HEK293 (cell line): ENCODE measurements around the gene MIF.
A peak's percentile ranks its signal among the peaks of the same experiment; 100 is the strongest.

Experiments
- KLF7 ChIP-seq: fragments of 450-650 bp; formaldehyde crosslinking; IDR thresholded peaks from 2 replicates; pipeline ENCODE4 v1.5.1; 2016; ENCODE audit warnings: missing biosample characterization, missing genetic modification characterization, borderline replicate concordance
- KLF8 ChIP-seq: fragments of 450-650 bp; formaldehyde crosslinking; IDR thresholded peaks from 2 replicates; pipeline ENCODE4 v1.5.1; 2016; ENCODE audit warnings: missing biosample characterization, missing genetic modification characterization
- KLF9 ChIP-seq: fragments of 450-650 bp; formaldehyde crosslinking; IDR thresholded peaks from 2 replicates; pipeline ENCODE4 v1.5.1; 2016; ENCODE audit warnings: missing biosample characterization, missing genetic modification characterization, low read depth
- MZF1 ChIP-seq: fragments of 450-650 bp; formaldehyde crosslinking; IDR thresholded peaks from 2 replicates; pipeline ENCODE4 v1.5.1; 2017; ENCODE audit warnings: missing biosample characterization, missing genetic modification characterization, borderline replicate concordance
- PRDM1 ChIP-seq: fragments of 450-650 bp; formaldehyde crosslinking; IDR thresholded peaks from 2 replicates; pipeline ENCODE4; 2016; ENCODE audit warnings: missing biosample characterization, missing genetic modification characterization
- SALL2 ChIP-seq: fragments of 450-650 bp; formaldehyde crosslinking; IDR thresholded peaks from 2 replicates; pipeline ENCODE4 v1.5.0; 2017; ENCODE audit warnings: missing biosample characterization, mild to moderate bottlenecking, missing genetic modification characterization, borderline replicate concordance
- ZBTB17 ChIP-seq: fragments of 450-650 bp; formaldehyde crosslinking; IDR thresholded peaks from 2 replicates; pipeline ENCODE4 v1.5.1; 2016; ENCODE audit warnings: missing biosample characterization, missing genetic modification characterization
- ZBTB48 ChIP-seq: fragments of 450-650 bp; formaldehyde crosslinking; IDR thresholded peaks from 2 replicates; pipeline ENCODE4 v1.5.1; 2016; ENCODE audit warnings: missing biosample characterization, missing genetic modification characterization
- ZFP37 ChIP-seq: fragments of 450-650 bp; formaldehyde crosslinking; IDR thresholded peaks from 2 replicates; pipeline ENCODE4 v1.5.1; 2016; ENCODE audit warnings: missing biosample characterization, missing genetic modification characterization
- ZFP69B ChIP-seq: fragments of 450-650 bp; formaldehyde crosslinking; IDR thresholded peaks from 2 replicates; pipeline ENCODE4 v1.5.1; 2016; ENCODE audit warnings: missing biosample characterization, missing genetic modification characterization
- ZNF175 ChIP-seq: fragments of 450-650 bp; formaldehyde crosslinking; IDR thresholded peaks from 2 replicates; pipeline ENCODE4 v1.5.1; 2016; ENCODE audit warnings: missing biosample characterization, missing genetic modification characterization
- ZNF2 ChIP-seq: fragments of 450-650 bp; formaldehyde crosslinking; IDR thresholded peaks from 2 replicates; pipeline ENCODE4 v1.5.1; 2016; ENCODE audit warnings: missing biosample characterization, missing genetic modification characterization
- ZNF280C ChIP-seq: fragments of 450-650 bp; formaldehyde crosslinking; IDR thresholded peaks from 2 replicates; pipeline ENCODE4 v1.5.1; 2016; ENCODE audit warnings: missing biosample characterization, missing genetic modification characterization
- ZNF280D ChIP-seq: fragments of 450-650 bp; formaldehyde crosslinking; IDR thresholded peaks from 2 replicates; pipeline ENCODE4 v1.5.1; 2016; ENCODE audit warnings: missing biosample characterization, missing genetic modification characterization
- ZNF366 ChIP-seq: fragments of 450-650 bp; formaldehyde crosslinking; conservative IDR thresholded peaks from 2 replicates; pipeline ENCODE4 v1.5.1; 2016; ENCODE audit warnings: missing biosample characterization, missing genetic modification characterization
- ZNF423 ChIP-seq: fragments of 450-650 bp; formaldehyde crosslinking; IDR thresholded peaks from 2 replicates; pipeline ENCODE4 v1.5.1; 2016; ENCODE audit warnings: missing biosample characterization, missing genetic modification characterization
- ZNF514 ChIP-seq: fragments of 450-650 bp; formaldehyde crosslinking; IDR thresholded peaks from 2 replicates; pipeline ENCODE4 v1.5.1; 2016; ENCODE audit warnings: missing biosample characterization, missing genetic modification characterization
- ZNF530 ChIP-seq: fragments of 450-650 bp; formaldehyde crosslinking; IDR thresholded peaks from 2 replicates; pipeline ENCODE4 v1.5.1; 2016; ENCODE audit warnings: low read depth, missing biosample characterization, missing genetic modification characterization
- ZNF600 ChIP-seq: fragments of 450-650 bp; formaldehyde crosslinking; IDR thresholded peaks from 2 replicates; pipeline ENCODE4 v1.5.1; 2016; ENCODE audit warnings: missing biosample characterization, missing genetic modification characterization
- ZNF629 ChIP-seq: fragments of 450-650 bp; formaldehyde crosslinking; IDR thresholded peaks from 2 replicates; pipeline ENCODE4 v1.5.1; 2017; ENCODE audit warnings: missing biosample characterization, missing genetic modification characterization
- ZNF654 ChIP-seq: fragments of 450-650 bp; formaldehyde crosslinking; IDR thresholded peaks from 2 replicates; pipeline ENCODE4 v1.5.1; 2016; ENCODE audit warnings: low read depth, missing biosample characterization, missing genetic modification characterization
- ZNF664 ChIP-seq: fragments of 450-650 bp; formaldehyde crosslinking; IDR thresholded peaks from 2 replicates; pipeline ENCODE4 v1.5.1; 2016; ENCODE audit warnings: missing biosample characterization, missing genetic modification characterization
- ZNF785 ChIP-seq: fragments of 450-650 bp; formaldehyde crosslinking; IDR thresholded peaks from 2 replicates; pipeline ENCODE4 v1.5.1; 2016; ENCODE audit warnings: missing biosample characterization, missing genetic modification characterization
- ZNF830 ChIP-seq: fragments of 450-650 bp; IDR thresholded peaks from 2 replicates; pipeline ENCODE4 v1.5.0; 2018; ENCODE audit warnings: missing biosample characterization, missing genetic modification characterization, low read depth, mild to moderate bottlenecking, moderate library complexity
- ZSCAN16 ChIP-seq: fragments of 450-650 bp; formaldehyde crosslinking; IDR thresholded peaks from 2 replicates; pipeline ENCODE4 v1.5.1; 2016; ENCODE audit warnings: missing biosample characterization, missing genetic modification characterization
- TF ChIP-seq, protein P1 (sequence below): fragments of 450-650 bp; formaldehyde crosslinking; IDR thresholded peaks from 2 replicates; pipeline ENCODE4 v1.5.0; 2017; ENCODE audit warnings: missing biosample characterization, missing genetic modification characterization, borderline replicate concordance
- TF ChIP-seq, protein P2 (sequence below): fragments of 450-650 bp; formaldehyde crosslinking; IDR thresholded peaks from 2 replicates; pipeline ENCODE4 v1.5.1; 2016; ENCODE audit warnings: missing biosample characterization, missing genetic modification characterization, borderline replicate concordance
- TF ChIP-seq, protein P3 (sequence below): fragments of 450-650 bp; formaldehyde crosslinking; IDR thresholded peaks from 2 replicates; pipeline ENCODE4; 2016; ENCODE audit warnings: missing biosample characterization, missing genetic modification characterization

Gene MIF

DNA sequence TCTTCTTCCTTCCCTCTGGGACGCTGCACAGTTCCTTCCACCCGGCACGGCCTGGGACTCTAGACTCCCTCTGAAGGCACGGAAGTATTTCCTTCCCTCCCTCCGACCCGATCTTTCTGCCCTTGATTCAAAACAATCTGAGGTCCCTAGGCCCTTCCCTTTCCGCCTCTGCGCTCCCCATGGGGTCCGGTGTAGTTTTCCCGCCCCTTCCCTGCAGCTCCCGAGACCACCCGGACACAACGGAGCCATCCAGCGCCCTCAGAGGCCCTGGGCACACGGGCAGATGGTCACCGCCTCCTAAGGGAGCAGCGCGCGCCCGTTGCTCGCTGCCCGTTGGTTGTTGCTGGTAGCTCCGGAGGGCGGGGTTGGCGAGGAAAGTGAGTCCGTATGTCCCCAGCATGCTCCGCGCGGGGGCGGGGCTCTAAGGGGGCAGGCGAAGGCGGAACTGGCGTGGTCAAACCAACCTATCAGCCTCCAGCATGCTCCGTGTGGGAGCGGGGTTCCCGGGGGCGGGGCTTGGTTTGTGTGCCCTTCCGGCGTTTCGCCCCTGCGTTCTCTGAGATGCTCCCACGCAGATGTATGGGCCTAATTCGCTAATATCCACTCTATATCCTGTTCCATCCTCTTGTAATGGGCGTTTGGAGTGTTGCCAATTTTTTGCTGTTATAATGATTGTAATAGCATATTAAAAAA lies 19.6 kb downstream of the MIF start (continued):
- no peak for TF ChIP-seq SALL2 (tag by site-specific recombination)
- TF ChIP-seq ZNF830 (tag by site-specific recombination) = no peak
- TF ChIP-seq, protein P1, sequence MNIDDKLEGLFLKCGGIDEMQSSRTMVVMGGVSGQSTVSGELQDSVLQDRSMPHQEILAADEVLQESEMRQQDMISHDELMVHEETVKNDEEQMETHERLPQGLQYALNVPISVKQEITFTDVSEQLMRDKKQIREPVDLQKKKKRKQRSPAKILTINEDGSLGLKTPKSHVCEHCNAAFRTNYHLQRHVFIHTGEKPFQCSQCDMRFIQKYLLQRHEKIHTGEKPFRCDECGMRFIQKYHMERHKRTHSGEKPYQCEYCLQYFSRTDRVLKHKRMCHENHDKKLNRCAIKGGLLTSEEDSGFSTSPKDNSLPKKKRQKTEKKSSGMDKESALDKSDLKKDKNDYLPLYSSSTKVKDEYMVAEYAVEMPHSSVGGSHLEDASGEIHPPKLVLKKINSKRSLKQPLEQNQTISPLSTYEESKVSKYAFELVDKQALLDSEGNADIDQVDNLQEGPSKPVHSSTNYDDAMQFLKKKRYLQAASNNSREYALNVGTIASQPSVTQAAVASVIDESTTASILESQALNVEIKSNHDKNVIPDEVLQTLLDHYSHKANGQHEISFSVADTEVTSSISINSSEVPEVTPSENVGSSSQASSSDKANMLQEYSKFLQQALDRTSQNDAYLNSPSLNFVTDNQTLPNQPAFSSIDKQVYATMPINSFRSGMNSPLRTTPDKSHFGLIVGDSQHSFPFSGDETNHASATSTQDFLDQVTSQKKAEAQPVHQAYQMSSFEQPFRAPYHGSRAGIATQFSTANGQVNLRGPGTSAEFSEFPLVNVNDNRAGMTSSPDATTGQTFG (tag by site-specific recombination) = no peak
- 0 out of 2 replicates have a peak, but pooled peaks have one; percentile 49 for TF ChIP-seq ZNF530
- TF ChIP-seq KLF9 (tag by site-specific recombination) = peak; percentile 89
- TF ChIP-seq ZNF600 (tag by site-specific recombination) = no peak
- TF ChIP-seq, protein P2, sequence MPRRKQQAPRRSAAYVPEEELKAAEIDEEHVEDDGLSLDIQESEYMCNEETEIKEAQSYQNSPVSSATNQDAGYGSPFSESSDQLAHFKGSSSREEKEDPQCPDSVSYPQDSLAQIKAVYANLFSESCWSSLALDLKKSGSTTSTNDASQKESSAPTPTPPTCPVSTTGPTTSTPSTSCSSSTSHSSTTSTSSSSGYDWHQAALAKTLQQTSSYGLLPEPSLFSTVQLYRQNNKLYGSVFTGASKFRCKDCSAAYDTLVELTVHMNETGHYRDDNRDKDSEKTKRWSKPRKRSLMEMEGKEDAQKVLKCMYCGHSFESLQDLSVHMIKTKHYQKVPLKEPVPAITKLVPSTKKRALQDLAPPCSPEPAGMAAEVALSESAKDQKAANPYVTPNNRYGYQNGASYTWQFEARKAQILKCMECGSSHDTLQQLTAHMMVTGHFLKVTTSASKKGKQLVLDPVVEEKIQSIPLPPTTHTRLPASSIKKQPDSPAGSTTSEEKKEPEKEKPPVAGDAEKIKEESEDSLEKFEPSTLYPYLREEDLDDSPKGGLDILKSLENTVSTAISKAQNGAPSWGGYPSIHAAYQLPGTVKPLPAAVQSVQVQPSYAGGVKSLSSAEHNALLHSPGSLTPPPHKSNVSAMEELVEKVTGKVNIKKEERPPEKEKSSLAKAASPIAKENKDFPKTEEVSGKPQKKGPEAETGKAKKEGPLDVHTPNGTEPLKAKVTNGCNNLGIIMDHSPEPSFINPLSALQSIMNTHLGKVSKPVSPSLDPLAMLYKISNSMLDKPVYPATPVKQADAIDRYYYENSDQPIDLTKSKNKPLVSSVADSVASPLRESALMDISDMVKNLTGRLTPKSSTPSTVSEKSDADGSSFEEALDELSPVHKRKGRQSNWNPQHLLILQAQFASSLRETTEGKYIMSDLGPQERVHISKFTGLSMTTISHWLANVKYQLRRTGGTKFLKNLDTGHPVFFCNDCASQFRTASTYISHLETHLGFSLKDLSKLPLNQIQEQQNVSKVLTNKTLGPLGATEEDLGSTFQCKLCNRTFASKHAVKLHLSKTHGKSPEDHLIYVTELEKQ (tag by site-specific recombination) = no peak
- TF ChIP-seq ZNF366 (tag by site-specific recombination) = peak; percentile 81
- TF ChIP-seq ZBTB17 (tag by site-specific recombination) = peak; percentile 67; the same call in 1 of the 2 replicates
- no peak for TF ChIP-seq ZNF175 (tag by site-specific recombination)
- TF ChIP-seq KLF7 (tag by site-specific recombination) = peak; percentile 40; the same call in 1 of the 2 replicates
- TF ChIP-seq ZFP69B (tag by site-specific recombination) = peak; percentile 74; the same call in 1 of the 2 replicates
- TF ChIP-seq ZNF280C (tag by site-specific recombination) = no peak
- TF ChIP-seq PRDM1 (tag by site-specific recombination) = no peak
- peak; percentile 45; the same call in 1 of the 2 replicates for TF ChIP-seq ZFP37 (tag by site-specific recombination)
- no peak for TF ChIP-seq ZNF514 (tag by site-specific recombination)
- 0 out of 2 replicates have a peak, but pooled peaks have one; percentile 47 for TF ChIP-seq ZNF280D
- TF ChIP-seq ZNF785 (tag by site-specific recombination) = 0 out of 2 replicates have a peak, but pooled peaks have one; percentile 47
- TF ChIP-seq ZBTB48 (tag by site-specific recombination) = peak; percentile 96
- TF ChIP-seq ZNF664 (tag by site-specific recombination) = peak; percentile 30; the same call in 1 of the 2 replicates
- TF ChIP-seq, protein P3, sequence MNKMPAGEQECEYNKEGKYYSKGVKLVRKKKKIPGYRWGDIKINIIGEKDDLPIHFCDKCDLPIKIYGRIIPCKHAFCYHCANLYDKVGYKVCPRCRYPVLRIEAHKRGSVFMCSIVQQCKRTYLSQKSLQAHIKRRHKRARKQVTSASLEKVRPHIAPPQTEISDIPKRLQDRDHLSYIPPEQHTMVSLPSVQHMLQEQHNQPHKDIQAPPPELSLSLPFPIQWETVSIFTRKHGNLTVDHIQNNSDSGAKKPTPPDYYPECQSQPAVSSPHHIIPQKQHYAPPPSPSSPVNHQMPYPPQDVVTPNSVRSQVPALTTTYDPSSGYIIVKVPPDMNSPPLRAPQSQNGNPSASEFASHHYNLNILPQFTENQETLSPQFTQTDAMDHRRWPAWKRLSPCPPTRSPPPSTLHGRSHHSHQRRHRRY = peak; percentile 55; the same call in 1 of the 2 replicates
- TF ChIP-seq ZNF654 (tag by site-specific recombination) = no peak
- TF ChIP-seq ZNF629 = peak; percentile 49; the same call in 1 of the 2 replicates
- no peak for TF ChIP-seq ZSCAN16
- TF ChIP-seq ZNF2 (tag by site-specific recombination) = peak; percentile 86
- TF ChIP-seq ZNF423 (tag by site-specific recombination) = peak; percentile 80
- peak; percentile 51 for TF ChIP-seq KLF8 (tag by site-specific recombination)
- no peak for TF ChIP-seq MZF1 (tag by site-specific recombination)
